HCT116 (cell line): ENCODE data around the gene MMD. TPM values are rescaled to one million over a fixed set of nuclear protein-coding genes. Genes with fewer than 3 reads are reported as not detected.

Experiments used
- ATAC-seq: fragments of 200-7000 bp; cut with Tn5 transposase; 2 replicates; pipeline ENCODE4 v1.9.1; 2020; ENCODE audit warnings: mild to moderate bottlenecking, moderate library complexity
- BruUV-seq: library from RNA; stranded (reverse); fragments of 400-500 nt; replicated peaks from 2 replicates; lab custom pipeline; 2021; lab: Mats Ljungman, UMichigan
- CTCF ChIA-PET: fragments of 300-600 bp; sonication (Branson Sonifier 250); formaldehyde crosslinking; loops from one replicate; lab custom pipeline; 2021; ENCODE audit warnings: antibody characterized with exemption; lab: Charles Lee
- POLR2A ChIA-PET: fragments of 300-600, 350-600 bp; sonication (Branson Sonifier 250); formaldehyde crosslinking; loops from one replicate; lab custom pipeline; 2021; ENCODE audit warnings: antibody characterized with exemption; lab: Charles Lee
- RAD21 ChIA-PET, 2 experiments: fragments of 300-600 bp; sonication (Branson Sonifier 250); formaldehyde crosslinking; loops; one replicate each; lab custom pipeline; 2023; ENCODE audit warnings: low total read pairs in 2 of 2; ENCODE audit not compliant: uncharacterized antibody in 2 of 2, unreplicated experiment in 2 of 2, low non-redundant PET in 1 of 2; lab: Charles Lee
- DNase-seq: peaks from one replicate; pipeline ENCODE4 v3.0.0-alpha.2; 2010; ENCODE audit warnings: low read depth, low spot score
- H2AFZ ChIP-seq: fragments of 200-600 bp; shearing (Covaris generic), sonication (generic); 2 replicates; pipeline ENCODE4 v1.6.1; 2017; ENCODE audit warnings: low read depth, mixed run types, mixed read lengths, antibody characterized with exemption, low read length; ENCODE audit not compliant: poor library complexity, severe bottlenecking
- H3K27ac ChIP-seq: 2 replicates; pipeline ENCODE4 v1.5.1; 2012; ENCODE audit warnings: low read depth, low read length
- H3K27me3 ChIP-seq: fragments of 200-600 bp; sonication (generic); 2 replicates; pipeline ENCODE4 v1.6.1; 2016; ENCODE audit warnings: mixed run types, low read length, mixed read lengths; ENCODE audit not compliant: insufficient read depth
- H3K36me3 ChIP-seq, 2 experiments: fragments of 200-500 bp in 1 of 2; fragments of 200-600 bp in 1 of 2; sonication (Bioruptor generic) in 1 of 2; sonication (generic) in 1 of 2; 2 replicates each; pipeline versions ENCODE4 v1.5.1 to v1.6.1; 2014 to 2016; ENCODE audit warnings: low read length in 2 of 2, inconsistent platforms in 1 of 2, mixed read lengths in 1 of 2, mixed run types in 1 of 2; ENCODE audit not compliant: insufficient read depth in 2 of 2, control insufficient read depth in 1 of 2
- H3K4me1 ChIP-seq, 2 experiments: fragments of 200-600 bp in 1 of 2; sonication (generic) in 1 of 2; 2 replicates each; pipeline versions ENCODE4 v1.5.1 to v1.6.1; 2012 to 2017; ENCODE audit warnings: low read length in 2 of 2, inconsistent platforms in 1 of 2, mild to moderate bottlenecking in 1 of 2, mixed read lengths in 1 of 2, mixed run types in 1 of 2, moderate library complexity in 1 of 2; ENCODE audit not compliant: insufficient read depth in 2 of 2, control insufficient read depth in 1 of 2
- H3K4me2 ChIP-seq: fragments of 200-600 bp; sonication (generic); 2 replicates; pipeline ENCODE4 v1.6.1; 2017; ENCODE audit warnings: mixed run types, low read length, mixed read lengths
- H3K4me3 ChIP-seq, 2 experiments: fragments of 200-600 bp in 1 of 2; sonication (generic) in 1 of 2; replicated peaks in 1 of 2; 2 replicates each; pipeline ENCODE4 v1.5.1; 2011 to 2016; ENCODE audit warnings: low read length in 2 of 2, control low read depth in 1 of 2, low read depth in 1 of 2, mild to moderate bottlenecking in 1 of 2, mixed read lengths in 1 of 2, mixed run types in 1 of 2
- H3K79me2 ChIP-seq: fragments of 200-600 bp; sonication (generic); 2 replicates; pipeline ENCODE4 v1.6.1; 2017; ENCODE audit warnings: mild to moderate bottlenecking, mixed run types, low read length, moderate library complexity, mixed read lengths; ENCODE audit not compliant: insufficient read depth
- H3K9ac ChIP-seq: fragments of 200-600 bp; sonication (generic); 2 replicates; pipeline ENCODE4 v1.6.1; 2016; ENCODE audit warnings: low read length, mixed read lengths
- H3K9me2 ChIP-seq: fragments of 200-600 bp; sonication (generic), shearing (Covaris generic); 2 replicates; pipeline ENCODE4 v1.6.1; 2017; ENCODE audit warnings: mixed run types, mild to moderate bottlenecking, moderate library complexity; ENCODE audit not compliant: insufficient read depth
- H3K9me3 ChIP-seq, 2 experiments: fragments of 200-500 bp in 1 of 2; fragments of 200-600 bp in 1 of 2; sonication (Bioruptor generic) in 1 of 2; sonication (generic) in 1 of 2; 2 replicates each; pipeline ENCODE4 v1.6.1; 2014 to 2017; ENCODE audit warnings: low read length in 2 of 2, mixed read lengths in 2 of 2, inconsistent platforms in 1 of 2, low read depth in 1 of 2, mild to moderate bottlenecking in 1 of 2, mixed run types in 1 of 2, moderate library complexity in 1 of 2; ENCODE audit not compliant: control insufficient read depth in 1 of 2, insufficient read depth in 1 of 2
- H4K20me1 ChIP-seq: fragments of 200-600 bp; sonication (generic), shearing (Covaris generic); 2 replicates; pipeline ENCODE4 v1.6.1; 2017; ENCODE audit warnings: mixed run types, mild to moderate bottlenecking, moderate library complexity; ENCODE audit not compliant: insufficient read depth
- CBX3 ChIP-seq: IDR thresholded peaks from 2 replicates; pipeline ENCODE4 v1.6.1; 2012; ENCODE audit warnings: low read depth
- CTCF ChIP-seq, 3 experiments: fragments of 200-600 bp in 1 of 3; sonication (generic) in 1 of 3; IDR thresholded peaks in 2 of 3; conservative IDR thresholded peaks in 1 of 3; 2 replicates each; pipeline ENCODE4 v1.5.1; 2012 to 2017; ENCODE audit warnings: low read depth in 2 of 3, low read length in 2 of 3, antibody characterized with exemption in 1 of 3, borderline replicate concordance in 1 of 3, control low read depth in 1 of 3, mild to moderate bottlenecking in 1 of 3, mixed read lengths in 1 of 3, mixed run types in 1 of 3, moderate library complexity in 1 of 3; ENCODE audit not compliant: insufficient read depth in 1 of 3
- EGR1 ChIP-seq: IDR thresholded peaks from 2 replicates; pipeline ENCODE4 v1.6.1; 2012; ENCODE audit warnings: low read depth
- ELF1 ChIP-seq: IDR thresholded peaks from 2 replicates; pipeline ENCODE4 v1.6.1; 2012; ENCODE audit warnings: low read depth, borderline replicate concordance
- EZH2phosphoT487 ChIP-seq: fragments of 200-600 bp; IDR thresholded peaks from 2 replicates; pipeline ENCODE4 v1.6.1; 2018; ENCODE audit warnings: antibody characterized with exemption, borderline replicate concordance
- FOSL1 ChIP-seq: IDR thresholded peaks from 2 replicates; pipeline ENCODE4 v1.6.1; 2012; ENCODE audit warnings: low read depth
- MAX ChIP-seq: IDR thresholded peaks from 2 replicates; pipeline ENCODE4 v1.6.1; 2012
- POLR2A ChIP-seq: IDR thresholded peaks from 2 replicates; pipeline ENCODE4 v1.7.0; 2011; ENCODE audit warnings: borderline replicate concordance; ENCODE audit not compliant: insufficient read depth, insufficient read length; ENCODE audit errors: extremely low read depth
- SIN3A ChIP-seq: IDR thresholded peaks from 2 replicates; pipeline ENCODE4 v1.6.1; 2012; ENCODE audit warnings: low read depth
- SP1 ChIP-seq: IDR thresholded peaks from 2 replicates; pipeline ENCODE4 v1.6.1; 2012; ENCODE audit warnings: low read depth
- SRF ChIP-seq: IDR thresholded peaks from 2 replicates; pipeline ENCODE4 v1.6.1; 2012; ENCODE audit warnings: low read depth
- TCF7L2 ChIP-seq: IDR thresholded peaks from 2 replicates; pipeline ENCODE4 v1.7.0; 2011; ENCODE audit warnings: borderline replicate concordance, inconsistent platforms; ENCODE audit not compliant: insufficient read depth, insufficient read length; ENCODE audit errors: extremely low read depth
- ZNF274 ChIP-seq: fragments of 200-500 bp; sonication (Bioruptor generic); IDR thresholded peaks from 2 replicates; pipeline ENCODE4 v1.6.1; 2014; ENCODE audit warnings: mild to moderate bottlenecking, low read depth, low read length, inconsistent platforms
- intact Hi-C: fragments of 100-400 bp; cut with micrococcal nuclease; formaldehyde crosslinking; loops from 2 replicates; pipeline ENCODE4 v1.10.0; 2022
- total RNA-seq: library from RNA; stranded (reverse); gene quantifications from one replicate; pipeline ENCODE4 v1.2.1, GENCODE V29; 2021; ENCODE audit not compliant: unreplicated experiment

MMD gene
- total RNA-seq, 1 experiment from 2014 or later, result 21.3 TPM

GRCh38 chr17:55456307-55457240, 34.9 kb upstream of the MMD start:
- H3K27ac ChIP-seq, result no peak overlapping the region
- no peaks in the 10 kb centered on the region for H4K20me1 ChIP-seq
- H2AFZ ChIP-seq, result no peak overlapping the region
- ChIA-PET RAD21 (no interaction called here), POLR2A (no interaction called here), CTCF (no interaction called here)
- H3K4me2 ChIP-seq, result no peak overlapping the region
- no peak for ATAC-seq
- intact Hi-C loops, result no loop called here
- no peaks in the 10 kb centered on the region for H3K9me3 ChIP-seq
- BruUV-seq, result no TSS peak
- peaks cover 0 to 29% of the 10 kb centered on the region in 2 experiments; a peak in 3 of 4 replicates for H3K4me1 ChIP-seq
- no peak for DNase-seq
- no peak for TF ChIP-seq ELF1
- no peak for TF ChIP-seq SRF
- TF ChIP-seq EGR1, result no peak
- no peak for TF ChIP-seq FOSL1
- TF ChIP-seq, all 23 proteins: peak for 0
- H3K79me2 ChIP-seq, result no peaks in the 10 kb centered on the region
- H3K9ac ChIP-seq, result no peak overlapping the region
- no peak overlapping the region for H3K4me3 ChIP-seq
- no peaks in the 10 kb centered on the region for H3K36me3 ChIP-seq
- H3K27me3 ChIP-seq, result no peaks in the 10 kb centered on the region
- no peaks in the 10 kb centered on the region for H3K9me2 ChIP-seq

DNA sequence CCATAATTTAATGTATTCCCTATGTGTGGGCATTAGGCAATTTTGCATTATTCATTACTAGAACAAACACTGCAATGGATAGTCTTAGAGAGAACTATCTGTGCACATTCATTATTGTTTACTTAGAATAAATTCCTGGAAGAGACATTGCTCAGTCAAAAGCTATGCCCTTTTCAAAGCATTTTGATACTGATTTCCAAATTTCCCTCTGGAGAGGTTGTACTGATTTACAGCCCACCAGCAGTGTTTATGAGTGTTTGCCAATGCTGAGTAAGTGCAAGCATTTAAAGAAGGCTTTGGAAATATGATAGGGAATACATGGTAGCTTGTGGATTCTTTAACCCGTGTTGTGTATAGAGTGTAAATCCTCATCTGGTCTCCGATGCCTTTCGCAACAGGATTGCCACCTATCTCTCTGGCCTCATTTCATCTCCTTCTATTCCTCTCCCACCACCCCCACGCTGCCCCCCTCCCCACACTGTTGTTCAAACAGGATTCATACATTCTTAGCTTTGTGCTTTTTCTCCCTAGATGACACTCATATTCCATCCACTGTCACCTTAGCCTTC, 33.4 kb upstream of the MMD start:
- H3K27me3 ChIP-seq, result no peaks in the 10 kb centered on the region
- H3K4me3 ChIP-seq, result no peak overlapping the region
- H3K79me2 ChIP-seq, result no peaks in the 10 kb centered on the region
- no peaks in the 10 kb centered on the region for H3K9me3 ChIP-seq
- H2AFZ ChIP-seq, result no peak overlapping the region
- no peaks in the 10 kb centered on the region for H3K36me3 ChIP-seq
- no peak overlapping the region for H3K9ac ChIP-seq
- no peaks in the 10 kb centered on the region for H4K20me1 ChIP-seq
- ATAC-seq (no peak), DNase-seq (no peak)
- RAD21 ChIA-PET, result no interaction called here
- CTCF ChIA-PET, result no interaction called here
- intact Hi-C loops, result no loop called here
- TF ChIP-seq POLR2A, result no peak
- no peak for TF ChIP-seq TCF7L2
- no peak for TF ChIP-seq SIN3A
- TF ChIP-seq EGR1, result no peak
- TF ChIP-seq ELF1, result no peak
- no peak for TF ChIP-seq CTCF (IDR thresholded peaks at IDR 0.05 in 2 of 3, conservative IDR thresholded peaks at IDR 0.05 in 1 of 3; ENCODE audit: borderline replicate concordance in 1 of 3, insufficient read depth in 1 of 3, low read depth in 2 of 3, low read length in 2 of 3)
- no peak for TF ChIP-seq MAX
- TF ChIP-seq ZNF274, result no peak
- no peak for TF ChIP-seq FOSL1
- no peak for TF ChIP-seq CBX3
- TF ChIP-seq SP1, result no peak
- TF ChIP-seq EZH2phosphoT487, result no peak
- H3K9me2 ChIP-seq, result no peaks in the 10 kb centered on the region
- no peak overlapping the region for H3K27ac ChIP-seq
- H3K4me1 ChIP-seq, result peaks cover 0 to 33% of the 10 kb centered on the region in 2 experiments; a peak in 3 of 4 replicates
- H3K4me2 ChIP-seq, result no peak overlapping the region
- BruUV-seq, result no TSS peak
- POLR2A ChIA-PET, result no interaction called here
